NCI-H1092 treated with DMSO at 0.1 percent for 48 hours (cell line): ENCODE data around the gene EVA1C.
"Not testable (repeated sequence)": the region's sequence is repeated elsewhere in the genome, so short reads cannot be mapped to it uniquely, and the experiment has no call there.

Source experiments
- DNase-seq: peaks from one replicate; lab custom pipeline; 2025; lab: John Stamatoyannopoulos, UW

EVA1C gene

DNA sequence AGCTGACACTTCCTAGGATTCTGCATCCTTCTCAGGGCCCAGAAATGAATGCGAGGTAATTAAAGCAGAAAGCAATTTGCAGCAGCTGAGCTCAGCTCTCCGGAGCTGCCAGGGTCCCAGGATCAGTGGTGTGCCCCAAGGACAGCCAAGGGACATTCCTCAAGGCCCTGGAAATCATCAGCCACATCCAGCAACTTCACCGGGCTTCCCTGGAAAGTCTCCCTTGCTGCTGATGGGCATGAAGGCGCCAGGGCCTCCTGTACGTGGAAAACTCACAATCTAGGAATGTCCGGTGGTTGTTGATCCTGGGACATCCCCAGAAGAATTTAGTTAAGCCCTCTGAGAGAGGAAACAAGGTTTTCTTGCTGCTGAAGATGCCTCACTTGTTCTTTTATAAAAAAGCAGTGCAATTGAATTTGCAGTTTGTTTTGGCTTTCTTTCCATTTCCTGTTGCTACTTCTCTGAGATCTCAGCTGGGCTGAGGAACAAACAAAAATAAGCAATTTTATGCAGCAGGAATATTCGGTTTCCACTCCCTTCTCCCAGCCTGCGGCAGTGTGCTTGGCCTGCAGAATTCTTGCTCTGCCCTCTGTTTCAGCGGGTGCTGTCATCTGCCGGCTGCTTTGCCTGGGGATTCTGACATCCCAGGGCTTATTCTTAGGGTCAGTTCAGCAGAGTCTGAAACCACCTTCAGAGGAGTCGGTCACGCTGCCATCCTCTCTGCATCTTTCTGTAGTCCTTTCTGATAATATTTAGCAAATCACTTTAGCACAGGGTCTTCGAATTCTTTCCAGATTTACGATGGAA, 86.9 kb downstream of the EVA1C start:
- DNase-seq = no peak

GRCh38 chr21:32503641-32504040, 91.1 kb downstream of the EVA1C start:
- not testable (repeated sequence) for DNase-seq

DNA sequence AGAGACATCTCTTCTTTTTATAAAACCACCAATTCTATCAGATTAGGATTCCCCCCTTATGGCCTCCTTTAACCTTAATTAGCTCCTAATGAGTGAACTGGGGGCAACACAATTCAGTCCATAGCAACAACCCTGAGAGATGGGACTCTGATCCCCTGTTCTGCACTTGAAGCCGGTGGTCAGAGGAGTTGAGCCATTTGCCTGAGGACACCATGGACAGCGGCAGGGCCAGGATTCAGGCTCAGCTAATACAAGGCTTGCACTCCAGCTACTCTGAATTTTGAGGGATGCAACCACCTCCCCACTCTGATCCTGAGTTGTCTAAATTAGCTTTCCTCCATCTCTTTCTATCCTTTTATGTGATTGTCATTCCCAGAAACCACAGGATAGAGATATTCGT, 93.3 kb downstream of the EVA1C start:
- not testable (repeated sequence) for DNase-seq

DNA sequence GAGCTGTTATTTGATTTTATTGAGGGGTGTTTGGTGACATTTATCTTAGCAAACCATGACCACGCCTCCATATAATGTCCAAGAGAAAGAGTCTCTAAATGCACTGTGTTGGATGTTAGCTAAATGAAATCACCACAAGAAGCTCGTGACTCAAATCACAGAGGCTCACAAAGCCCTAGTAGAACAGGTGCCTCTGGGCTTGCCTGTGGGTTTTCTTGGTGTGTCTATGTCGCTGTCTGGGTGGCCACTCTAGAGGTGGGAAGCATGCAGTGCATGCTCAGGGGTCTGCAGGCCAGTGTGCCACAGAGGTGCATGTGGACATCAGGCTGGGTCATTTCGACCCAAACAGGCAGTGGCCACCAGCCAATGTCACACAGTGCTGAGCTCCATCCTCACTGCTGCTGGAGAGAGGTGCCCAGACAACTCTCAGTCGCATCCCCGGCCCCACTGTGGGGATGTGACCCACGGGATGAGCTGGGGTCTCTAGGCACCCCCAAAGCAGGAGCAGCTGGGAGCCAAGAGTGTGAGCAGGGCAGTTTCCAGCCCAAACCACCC, 94.0 kb downstream of the EVA1C start:
- DNase-seq = not testable (repeated sequence)

- no peak for DNase-seq
Measured at GRCh38 chr21:32507342-32507919, 94.9 kb downstream of the EVA1C start.

DNA sequence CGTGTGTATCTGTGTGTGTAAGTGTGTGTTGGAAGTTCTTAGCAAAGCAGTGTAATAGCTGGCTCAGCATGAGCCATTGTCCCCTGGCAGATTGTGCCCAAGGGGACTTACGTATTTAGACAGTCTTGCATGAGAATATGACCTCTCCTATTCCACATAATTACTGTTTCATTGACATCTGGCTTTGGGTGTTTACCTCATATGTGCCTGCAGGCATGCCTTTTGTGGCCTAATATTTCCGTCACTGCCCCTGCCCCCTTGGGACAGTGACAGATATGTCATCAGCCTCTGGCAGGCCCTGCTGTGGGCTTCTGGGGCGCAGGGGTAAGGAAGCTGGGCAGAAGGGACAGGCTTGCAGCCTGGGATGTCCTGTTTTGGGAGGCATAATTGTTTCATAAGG, 95.5 kb downstream of the EVA1C start:
- DNase-seq = not testable (repeated sequence)

GRCh38 chr21:32508558-32508957, 96.1 kb downstream of the EVA1C start:
- no peak for DNase-seq

- DNase-seq = not testable (repeated sequence)
Measured at GRCh38 chr21:32508975-32509374, 96.5 kb downstream of the EVA1C start.

DNA sequence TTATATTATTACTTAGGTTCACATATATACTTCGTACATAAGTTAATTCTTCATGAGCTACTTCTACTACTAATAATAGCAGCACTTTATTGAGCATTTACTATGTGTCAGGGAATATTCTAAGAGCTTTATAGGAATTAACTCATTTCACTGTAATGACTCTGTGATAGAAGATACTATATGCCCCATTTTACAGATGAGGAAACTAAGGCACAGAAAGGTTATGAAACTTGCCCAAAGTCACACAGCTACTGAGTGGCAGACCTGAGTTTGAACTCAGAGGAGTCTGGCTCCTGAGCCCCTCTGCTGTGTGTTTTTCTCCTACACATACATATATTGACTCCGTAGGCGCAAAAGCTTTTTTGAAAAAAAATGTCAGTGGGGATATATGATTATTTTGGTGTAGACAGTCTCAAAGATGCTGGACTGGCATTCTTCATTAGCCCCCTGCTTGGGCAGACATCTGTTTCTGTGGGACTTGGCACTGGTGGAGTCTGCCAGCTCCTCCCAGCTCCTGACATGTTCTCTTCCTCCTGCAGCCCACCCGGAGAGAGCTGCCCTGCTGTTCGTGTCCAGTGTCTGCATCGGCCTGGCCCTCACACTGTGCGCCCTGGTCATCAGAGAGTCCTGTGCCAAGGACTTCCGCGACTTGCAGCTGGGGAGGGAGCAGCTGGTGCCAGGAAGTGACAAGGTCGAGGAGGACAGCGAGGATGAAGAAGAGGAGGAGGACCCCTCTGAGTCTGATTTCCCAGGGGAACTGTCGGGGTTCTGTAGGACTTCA, 102.0 kb downstream of the EVA1C start:
- DNase-seq = no peak

DNA sequence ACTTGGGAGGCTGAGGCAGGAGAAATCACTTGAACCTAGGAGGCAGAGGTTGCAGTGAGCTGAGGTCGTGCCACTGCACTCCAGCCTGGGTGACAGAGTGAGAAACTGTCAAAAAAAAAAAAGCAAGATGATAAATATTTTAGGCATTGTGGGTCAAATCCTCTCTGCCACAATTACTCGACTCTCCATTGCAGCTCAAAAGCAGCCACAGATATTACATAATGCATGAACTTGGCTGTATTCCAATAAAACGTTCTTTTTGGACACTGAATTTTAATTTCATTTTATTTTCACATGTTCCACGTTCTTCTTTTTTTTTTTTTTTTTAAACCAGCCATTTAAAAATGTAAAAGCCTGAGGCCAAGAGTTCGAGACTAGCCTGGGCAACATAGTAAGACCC, 103.4 kb downstream of the EVA1C start:
- no peak for DNase-seq

- no peak for DNase-seq
Measured at GRCh38 chr21:32516756-32517649, 104.5 kb downstream of the EVA1C start.

DNA sequence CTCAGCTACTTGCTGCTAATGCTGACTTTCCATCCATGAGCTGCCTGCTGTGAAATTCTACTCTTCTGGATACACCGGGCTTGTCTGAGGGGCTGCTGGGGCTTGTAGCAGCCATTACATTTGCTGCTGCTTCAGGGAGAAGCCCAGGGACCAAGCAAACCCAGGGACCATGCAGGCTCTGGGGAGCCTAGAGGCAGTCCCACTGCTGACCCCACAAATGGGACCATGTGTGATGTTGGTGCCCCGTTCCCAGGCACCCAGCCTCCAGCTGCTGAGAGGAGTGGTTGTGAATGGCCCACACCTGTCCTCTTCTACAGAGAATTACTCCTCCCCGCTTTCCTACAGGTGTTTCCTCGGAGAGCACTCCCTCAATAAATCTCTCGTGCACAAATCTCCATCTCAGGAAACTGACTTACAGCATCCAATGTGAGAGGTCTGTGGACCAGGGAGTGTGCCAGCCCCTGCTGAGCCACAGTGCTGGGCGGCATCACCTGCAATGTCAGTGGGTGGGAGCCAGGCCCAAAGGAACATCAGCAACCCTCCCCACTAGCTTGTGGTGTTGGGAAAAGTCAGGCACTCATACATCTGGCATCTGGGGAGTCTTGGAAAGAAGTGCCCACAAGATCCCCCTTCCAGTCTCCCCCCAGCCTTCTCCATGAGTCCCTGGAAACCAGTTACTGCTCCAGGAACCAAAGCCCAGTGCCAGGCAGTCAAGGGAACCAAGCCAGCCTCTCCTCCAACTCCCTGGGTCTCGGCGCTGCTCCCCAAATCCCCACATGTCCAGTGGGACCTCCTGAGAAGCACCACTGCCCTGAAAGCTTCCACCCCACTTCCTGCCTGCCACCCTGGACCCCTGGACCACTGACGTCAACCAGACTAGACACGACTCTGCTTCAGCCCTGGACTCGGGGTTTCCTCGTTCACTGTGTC, 107.7 kb downstream of the EVA1C start:
- no peak for DNase-seq

DNA sequence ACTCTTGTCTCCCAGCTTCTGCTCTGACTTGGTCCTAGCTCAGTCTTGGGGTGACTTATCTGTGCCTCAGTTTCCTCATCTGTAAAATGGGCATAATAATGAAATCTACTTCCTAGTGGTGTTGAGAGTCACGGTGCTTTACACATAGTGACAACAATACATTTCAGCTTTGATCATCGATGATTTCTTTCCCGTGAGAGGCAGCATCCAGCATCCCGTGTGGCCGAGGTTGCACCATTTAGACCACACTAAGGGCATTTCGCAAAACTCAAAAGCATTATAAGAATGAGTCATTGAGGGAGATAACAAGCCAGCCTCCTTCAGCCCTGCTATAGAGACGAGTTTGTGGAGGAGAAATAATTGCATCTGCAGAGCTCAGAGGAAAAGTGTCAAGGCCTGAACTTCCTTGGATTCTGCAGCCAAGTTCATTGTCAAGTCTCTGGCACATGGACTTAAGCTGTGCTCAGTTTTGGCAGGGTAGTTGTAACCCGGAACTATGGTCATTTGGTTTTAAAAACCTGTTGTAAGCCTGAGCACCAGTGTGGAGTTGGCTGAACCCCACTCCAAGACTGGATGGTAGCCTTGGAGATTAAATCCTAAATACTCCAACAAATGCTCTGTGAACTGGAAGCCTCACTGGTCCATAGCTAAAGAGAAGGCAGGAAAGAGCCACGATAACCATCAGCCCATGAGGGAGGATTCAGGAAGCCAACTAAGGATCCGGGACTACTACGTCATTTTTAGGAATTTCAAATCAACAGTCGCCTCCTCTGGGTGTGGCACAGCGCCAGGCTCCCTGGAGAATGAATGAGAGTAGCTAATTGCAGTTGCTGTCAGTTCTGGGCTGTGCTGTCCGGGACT, 108.6 kb downstream of the EVA1C start:
- DNase-seq = peak; percentile 1

DNA sequence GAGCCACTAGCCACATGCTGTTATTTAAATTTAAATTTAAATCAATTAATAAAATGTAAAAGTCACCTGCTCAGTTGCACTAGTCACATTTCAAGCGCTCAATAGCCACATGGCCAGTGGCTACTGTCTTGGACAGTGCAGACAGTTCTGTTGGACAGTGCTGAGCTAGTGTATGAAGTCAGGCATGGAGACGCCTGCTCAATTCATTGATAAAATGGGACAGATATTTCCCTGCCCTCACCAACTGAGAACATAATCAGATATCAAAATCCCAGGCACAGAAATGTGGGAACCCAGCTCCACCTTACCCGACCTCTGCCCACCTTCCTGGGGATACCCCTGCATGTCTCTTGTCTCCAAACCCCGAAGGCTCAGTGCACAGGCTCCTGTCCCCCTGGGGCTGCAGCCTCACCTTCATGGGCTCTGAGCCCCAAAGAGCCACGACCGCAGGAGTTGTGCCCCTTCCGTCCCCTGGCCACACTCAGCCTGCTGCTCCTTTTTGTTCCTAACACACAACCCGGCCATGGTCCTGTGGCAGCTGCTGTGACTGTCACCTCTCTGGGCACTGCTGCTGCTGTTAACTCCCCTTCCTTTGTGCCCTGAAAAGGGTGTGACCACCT, 109.3 kb downstream of the EVA1C start:
- no peak for DNase-seq

- DNase-seq = no peak
Measured at GRCh38 chr21:32523463-32523862, 111.0 kb downstream of the EVA1C start.

GRCh38 chr21:32523988-32524719, 111.6 kb downstream of the EVA1C start:
- DNase-seq = no peak

GRCh38 chr21:32525282-32525681, 112.8 kb downstream of the EVA1C start:
- DNase-seq = no peak

DNA sequence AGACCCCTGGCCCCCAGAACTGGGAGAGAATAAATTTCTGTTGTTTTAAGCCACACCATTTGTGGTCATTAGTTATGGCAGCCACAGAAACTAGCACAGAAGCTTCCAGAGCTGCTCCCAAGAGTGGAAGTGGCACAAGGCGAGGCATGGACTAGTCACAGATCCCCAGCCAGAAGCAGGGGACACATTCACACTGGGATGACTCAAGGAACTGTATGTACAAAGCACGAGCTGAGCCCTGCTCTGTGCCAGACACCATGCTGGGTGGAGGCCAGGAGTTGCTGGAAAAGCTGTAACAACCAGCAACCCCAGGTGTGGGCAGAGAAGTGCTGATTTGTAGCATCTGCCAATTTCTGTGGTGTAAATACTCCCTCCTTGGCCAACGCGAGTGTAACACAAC, 117.2 kb downstream of the EVA1C start:
- DNase-seq = no peak
